Measurements from ENCODE around the gene VAC14.

The VAC14 gene

GRCh38 chr16:70703041-70703834 is 97.7 kb downstream of the VAC14 start:
- Histone ChIP-seq H3K4me1 (ENCODE audit: control insufficient read depth, insufficient read depth, low read length) (no peaks in the 10 kb centered on the region), H3K36me3 (ENCODE audit: control insufficient read depth in 2 of 2, insufficient read depth in 1 of 2, low read length in 2 of 2) (peaks cover 0 to under 1% of the 10 kb centered on the region in 2 experiments; a peak in 1 of 3 replicates), H3K9me3 (ENCODE audit: control insufficient read depth, insufficient read depth, low read depth, low read length) (no peaks in the 10 kb centered on the region), H3K4me3 (ENCODE audit: low read depth, low read length) (no peak overlapping the region), H3K27ac (ENCODE audit: extremely low read depth, low read depth, low read length) (no peak overlapping the region)
- POLR2A ChIA-PET, result no interaction called here
- CTCF ChIA-PET, result interaction anchor here (0.6 to 1.5 kb wide), 3 partner anchors 12 to 71 kb away, joined by 3 to 4 read pairs (median 3); no protein-coding TSS in a partner anchor
- no peak for TF ChIP-seq ZNF280D (tag by site-specific recombination; IDR thresholded peaks at IDR 0.05)
- no peak for TF ChIP-seq HOXD13 (CRISPR knock-in tag; IDR thresholded peaks at IDR 0.05; ENCODE audit: borderline replicate concordance)
- TF ChIP-seq ZIC2 (tag by site-specific recombination; IDR thresholded peaks at IDR 0.05), result peak; percentile 96
- TF ChIP-seq GLIS1 (tag by site-specific recombination; IDR thresholded peaks at IDR 0.05), result peak; percentile 91
- TF ChIP-seq ZNF514 (tag by site-specific recombination; IDR thresholded peaks at IDR 0.05), result no peak
- no peak for TF ChIP-seq ZNF585B (tag by site-specific recombination; IDR thresholded peaks at IDR 0.05)
- TF ChIP-seq ZNF510 (tag by site-specific recombination; IDR thresholded peaks at IDR 0.05; ENCODE audit: insufficient replicate concordance), result no peak
- 0 out of 2 replicates have a peak, but pooled peaks have one; percentile 6 for TF ChIP-seq FEZF1 (tag by site-specific recombination; IDR thresholded peaks at IDR 0.05)
- TF ChIP-seq ZNF692 (tag by site-specific recombination; IDR thresholded peaks at IDR 0.05), result no peak
- TF ChIP-seq MYNN (tag by site-specific recombination; IDR thresholded peaks at IDR 0.05; ENCODE audit: borderline replicate concordance), result no peak
- TF ChIP-seq ZNF398 (tag by site-specific recombination; IDR thresholded peaks at IDR 0.05), result no peak
- no peak for TF ChIP-seq ZNF140 (tag by site-specific recombination; IDR thresholded peaks at IDR 0.05)
- no peak for TF ChIP-seq ZNF645 (tag by site-specific recombination; IDR thresholded peaks at IDR 0.05)

GRCh38 chr16:70702624-70703023 is 98.3 kb downstream of the VAC14 start:
- H3K36me3 ChIP-seq (ENCODE audit: control insufficient read depth in 2 of 2, insufficient read depth in 1 of 2, low read length in 2 of 2), result peaks cover 0 to 5% of the 10 kb centered on the region in 2 experiments; a peak in 1 of 3 replicates
- POLR2A ChIA-PET, result no interaction called here
- CTCF ChIA-PET, result interaction anchor here (1.5 kb wide), 1 partner anchor 68 kb away, joined by 4 read pairs; no protein-coding TSS in a partner anchor
- TF ChIP-seq ZNF391 (tag by site-specific recombination; IDR thresholded peaks at IDR 0.05; ENCODE audit: borderline replicate concordance, low read depth) (no peak), ZBTB48 (tag by site-specific recombination; IDR thresholded peaks at IDR 0.05) (no peak), ZBTB7A (tag by site-specific recombination; IDR thresholded peaks at IDR 0.05; ENCODE audit: low read depth) (no peak), ZEB2 (tag by site-specific recombination; IDR thresholded peaks at IDR 0.05) (no peak)
- no peak overlapping the region for H3K4me3 ChIP-seq (ENCODE audit: low read depth, low read length)
- H3K9me3 ChIP-seq (ENCODE audit: control insufficient read depth, insufficient read depth, low read depth, low read length), result no peaks in the 10 kb centered on the region
- no peaks in the 10 kb centered on the region for H3K4me1 ChIP-seq (ENCODE audit: control insufficient read depth, insufficient read depth, low read length)
- H3K27ac ChIP-seq (ENCODE audit: extremely low read depth, low read depth, low read length), result no peak overlapping the region

Data from HEK293 (cell line).